ENCODE results near the gene HNRNPUL1.
"Not testable (repeated sequence)": the region's sequence is repeated elsewhere in the genome, so short reads cannot be mapped to it uniquely, and the experiment has no call there.

Gene HNRNPUL1

DNA sequence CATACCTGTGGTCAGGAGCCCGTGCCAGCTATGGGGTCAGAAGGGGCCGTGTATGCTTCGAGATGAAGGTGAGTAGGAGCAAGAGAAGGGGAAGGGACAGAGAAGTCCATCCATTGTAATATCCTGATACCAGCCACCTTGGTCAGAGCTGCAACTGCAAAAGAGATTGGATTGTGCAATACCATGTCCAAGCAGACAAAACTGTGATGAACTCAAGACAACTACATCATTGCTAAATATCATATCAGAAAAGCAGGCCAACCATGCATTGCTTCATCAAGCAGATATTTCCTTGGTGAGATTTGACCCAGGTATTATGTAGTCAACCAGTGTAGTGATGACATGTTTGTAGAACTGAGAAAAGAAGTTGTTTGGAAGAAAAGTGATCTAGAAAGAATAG, 12.1 kb downstream of the HNRNPUL1 start:
- H3K4me3 ChIP-seq (ENCODE audit: low read depth, low read length) = no peak overlapping the region
- DNase-seq (ENCODE audit: low read depth) = no peak
- TF ChIP-seq, protein P1, sequence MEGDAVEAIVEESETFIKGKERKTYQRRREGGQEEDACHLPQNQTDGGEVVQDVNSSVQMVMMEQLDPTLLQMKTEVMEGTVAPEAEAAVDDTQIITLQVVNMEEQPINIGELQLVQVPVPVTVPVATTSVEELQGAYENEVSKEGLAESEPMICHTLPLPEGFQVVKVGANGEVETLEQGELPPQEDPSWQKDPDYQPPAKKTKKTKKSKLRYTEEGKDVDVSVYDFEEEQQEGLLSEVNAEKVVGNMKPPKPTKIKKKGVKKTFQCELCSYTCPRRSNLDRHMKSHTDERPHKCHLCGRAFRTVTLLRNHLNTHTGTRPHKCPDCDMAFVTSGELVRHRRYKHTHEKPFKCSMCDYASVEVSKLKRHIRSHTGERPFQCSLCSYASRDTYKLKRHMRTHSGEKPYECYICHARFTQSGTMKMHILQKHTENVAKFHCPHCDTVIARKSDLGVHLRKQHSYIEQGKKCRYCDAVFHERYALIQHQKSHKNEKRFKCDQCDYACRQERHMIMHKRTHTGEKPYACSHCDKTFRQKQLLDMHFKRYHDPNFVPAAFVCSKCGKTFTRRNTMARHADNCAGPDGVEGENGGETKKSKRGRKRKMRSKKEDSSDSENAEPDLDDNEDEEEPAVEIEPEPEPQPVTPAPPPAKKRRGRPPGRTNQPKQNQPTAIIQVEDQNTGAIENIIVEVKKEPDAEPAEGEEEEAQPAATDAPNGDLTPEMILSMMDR (IDR thresholded peaks at IDR 0.05; ENCODE audit: insufficient read depth, low read depth, low read length, missing control alignments) = no peak

DNA sequence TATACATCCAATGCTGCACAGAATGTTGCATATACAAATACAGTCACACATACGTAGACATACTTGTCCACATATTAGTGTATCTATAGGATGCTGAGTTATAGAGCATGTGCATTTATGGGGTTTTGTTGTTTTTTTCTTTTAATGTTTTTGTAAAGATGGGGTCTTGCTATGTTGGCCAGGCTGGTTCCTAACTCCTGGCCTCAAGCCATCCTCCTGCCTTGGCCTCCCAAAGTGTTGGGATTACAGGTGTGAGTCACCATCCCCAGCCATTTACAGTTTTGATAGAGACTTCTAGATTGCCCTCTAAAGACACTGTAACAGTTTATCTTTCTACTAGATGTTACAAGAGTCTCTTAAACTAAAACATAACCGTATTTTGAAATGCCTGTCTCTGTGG, 14.3 kb downstream of the HNRNPUL1 start:
- no peak overlapping the region for H3K4me3 ChIP-seq (ENCODE audit: low read depth, low read length)
- no peak for DNase-seq (ENCODE audit: low read depth)
- TF ChIP-seq, protein P1 (IDR thresholded peaks at IDR 0.05; ENCODE audit: insufficient read depth, low read depth, low read length, missing control alignments) = no peak

DNA sequence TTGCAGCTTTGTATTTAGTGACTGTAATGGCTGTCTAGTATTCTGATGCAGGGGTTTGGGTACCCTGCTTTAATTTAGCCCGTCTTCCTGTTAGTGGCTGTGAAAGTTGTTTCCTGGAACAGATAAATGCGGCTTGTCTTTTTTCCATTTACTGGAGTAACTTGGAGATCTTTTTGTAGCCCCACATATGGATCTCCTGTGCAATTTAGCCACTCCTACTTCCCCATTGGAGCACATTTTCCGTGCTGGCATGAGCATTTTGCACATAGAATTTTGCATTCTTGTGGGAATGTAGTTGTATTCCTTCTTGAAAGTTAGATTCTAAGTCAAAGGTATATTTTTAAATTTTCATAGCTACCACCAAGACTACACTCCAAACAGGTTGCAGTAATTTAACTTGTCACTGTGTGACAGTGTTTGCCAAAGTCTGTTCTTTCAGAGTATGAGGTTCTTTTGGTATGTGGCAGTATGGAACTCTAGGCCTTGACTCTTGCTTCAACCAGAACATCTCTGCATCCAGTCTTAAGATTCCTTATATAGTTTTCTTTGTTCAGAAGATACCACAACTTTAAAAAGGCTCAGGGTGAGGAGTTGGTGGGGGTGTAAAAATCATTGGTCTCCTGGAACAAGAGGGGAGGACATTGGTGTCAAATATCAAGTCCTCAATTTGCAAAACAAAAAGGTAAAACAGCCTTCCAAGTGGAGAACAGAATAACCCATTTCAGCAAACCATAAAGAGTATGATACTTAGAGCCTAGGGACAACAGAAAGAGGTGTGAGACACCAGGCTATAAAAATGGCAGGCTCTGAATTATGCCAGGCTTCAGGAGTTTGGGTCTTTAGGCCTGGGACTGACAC, 24.7 kb downstream of the HNRNPUL1 start:
- H3K4me3 ChIP-seq (ENCODE audit: low read depth, low read length) = no peak overlapping the region
- TF ChIP-seq, protein P1 (IDR thresholded peaks at IDR 0.05; ENCODE audit: insufficient read depth, low read depth, low read length, missing control alignments) = no peak
- DNase-seq (ENCODE audit: low read depth) = no peak

DNA sequence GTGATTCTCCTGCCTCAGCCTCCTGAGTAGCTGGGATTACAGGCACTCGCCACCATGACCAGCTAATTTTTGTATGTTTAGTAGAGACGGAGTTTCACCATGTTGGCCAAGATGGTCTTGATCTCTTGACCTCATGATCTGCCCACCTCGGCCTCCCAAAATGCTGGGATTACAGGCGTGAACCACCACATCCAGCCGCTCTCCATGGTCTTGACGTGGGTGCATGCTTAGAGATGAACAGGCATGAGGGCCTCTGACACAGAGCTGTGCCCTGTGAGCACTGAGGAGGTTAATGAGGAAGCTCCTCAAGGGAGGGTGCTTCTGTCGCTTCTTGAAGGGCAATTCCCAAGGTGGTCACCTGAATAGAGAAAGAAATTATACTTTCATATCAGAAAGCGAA, 25.6 kb downstream of the HNRNPUL1 start:
- DNase-seq (ENCODE audit: low read depth); H3K4me3 ChIP-seq (ENCODE audit: low read depth, low read length): not testable (repeated sequence)

DNA sequence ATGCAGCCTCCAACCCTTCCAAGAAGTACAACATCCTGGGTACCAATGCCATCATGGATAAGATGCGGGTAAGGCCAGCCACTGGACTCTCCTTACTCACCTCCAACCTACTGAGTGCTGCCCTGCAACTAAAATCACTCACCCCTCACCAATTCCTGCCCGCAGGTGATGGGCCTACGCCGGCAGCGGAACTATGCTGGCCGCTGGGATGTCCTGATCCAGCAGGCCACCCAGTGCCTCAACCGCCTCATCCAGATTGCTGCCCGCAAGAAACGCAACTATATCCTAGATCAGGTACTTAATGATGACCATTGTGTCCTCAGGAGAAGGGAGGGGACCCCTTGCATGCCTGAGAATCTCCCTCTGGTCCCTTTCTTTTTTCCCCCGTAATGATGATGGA, 30.2 kb downstream of the HNRNPUL1 start:
- no peak overlapping the region for H3K4me3 ChIP-seq (ENCODE audit: low read depth, low read length)
- DNase-seq (ENCODE audit: low read depth) = no peak
- TF ChIP-seq, protein P1 (IDR thresholded peaks at IDR 0.05; ENCODE audit: insufficient read depth, low read depth, low read length, missing control alignments) = no peak

DNA sequence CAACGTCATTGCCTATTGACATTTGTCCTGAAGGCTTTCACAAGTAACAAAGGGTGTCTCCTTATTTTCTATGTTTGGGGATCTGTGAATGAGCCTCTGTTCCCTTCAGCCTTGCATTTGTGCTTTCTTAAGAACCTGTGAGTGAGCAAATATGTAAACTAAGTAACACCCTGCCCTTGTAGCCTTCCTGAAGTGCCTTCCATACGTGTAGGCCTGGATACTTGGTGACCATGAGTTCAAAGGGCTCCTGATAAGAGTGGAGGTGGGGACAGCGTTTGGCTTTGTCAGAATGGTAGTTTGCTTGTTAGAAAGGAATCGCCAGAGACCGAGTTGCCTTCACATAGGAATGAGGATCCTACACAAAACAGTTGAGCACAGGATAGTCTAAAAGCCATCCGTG, 31.3 kb downstream of the HNRNPUL1 start:
- no peak for DNase-seq (ENCODE audit: low read depth)
- no peak overlapping the region for H3K4me3 ChIP-seq (ENCODE audit: low read depth, low read length)
- TF ChIP-seq, protein P1 (IDR thresholded peaks at IDR 0.05; ENCODE audit: insufficient read depth, low read depth, low read length, missing control alignments) = no peak

DNA sequence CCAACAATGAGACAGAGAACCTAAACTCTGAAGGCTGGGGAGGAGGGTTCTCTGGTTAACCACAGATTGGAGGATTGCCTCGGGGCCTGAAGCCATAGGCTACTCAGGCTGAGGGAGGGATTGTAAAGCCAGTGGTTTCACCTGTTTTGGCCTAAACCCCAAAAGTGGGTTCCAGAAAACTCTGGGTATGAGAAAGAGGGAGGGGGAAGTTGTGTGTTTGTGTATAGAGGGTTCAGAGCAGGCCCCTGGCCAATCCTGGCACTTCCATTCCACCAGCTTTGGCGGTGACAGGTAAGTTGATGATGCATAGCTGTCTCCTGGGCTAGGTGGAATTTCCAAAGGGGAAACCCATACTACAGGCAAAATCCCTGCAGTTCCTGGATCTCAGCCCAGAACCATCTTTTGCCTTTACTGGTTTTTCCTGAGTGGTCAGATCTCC, 32.3 kb downstream of the HNRNPUL1 start:
- TF ChIP-seq, protein P1 (IDR thresholded peaks at IDR 0.05; ENCODE audit: insufficient read depth, low read depth, low read length, missing control alignments) = no peak
- H3K4me3 ChIP-seq (ENCODE audit: low read depth, low read length) = no peak overlapping the region
- peak; percentile 50 for DNase-seq (ENCODE audit: low read depth)
